GM19043 (cell line): ENCODE measurements around the gene LANCL2.

Experiments used
- ATAC-seq: cut with Tn5 transposase; IDR thresholded peaks from one replicate; pipeline ENCODE4 v1.9.1; 2021; ENCODE audit warnings: low read depth; ENCODE audit not compliant: unreplicated experiment

LANCL2 gene

DNA sequence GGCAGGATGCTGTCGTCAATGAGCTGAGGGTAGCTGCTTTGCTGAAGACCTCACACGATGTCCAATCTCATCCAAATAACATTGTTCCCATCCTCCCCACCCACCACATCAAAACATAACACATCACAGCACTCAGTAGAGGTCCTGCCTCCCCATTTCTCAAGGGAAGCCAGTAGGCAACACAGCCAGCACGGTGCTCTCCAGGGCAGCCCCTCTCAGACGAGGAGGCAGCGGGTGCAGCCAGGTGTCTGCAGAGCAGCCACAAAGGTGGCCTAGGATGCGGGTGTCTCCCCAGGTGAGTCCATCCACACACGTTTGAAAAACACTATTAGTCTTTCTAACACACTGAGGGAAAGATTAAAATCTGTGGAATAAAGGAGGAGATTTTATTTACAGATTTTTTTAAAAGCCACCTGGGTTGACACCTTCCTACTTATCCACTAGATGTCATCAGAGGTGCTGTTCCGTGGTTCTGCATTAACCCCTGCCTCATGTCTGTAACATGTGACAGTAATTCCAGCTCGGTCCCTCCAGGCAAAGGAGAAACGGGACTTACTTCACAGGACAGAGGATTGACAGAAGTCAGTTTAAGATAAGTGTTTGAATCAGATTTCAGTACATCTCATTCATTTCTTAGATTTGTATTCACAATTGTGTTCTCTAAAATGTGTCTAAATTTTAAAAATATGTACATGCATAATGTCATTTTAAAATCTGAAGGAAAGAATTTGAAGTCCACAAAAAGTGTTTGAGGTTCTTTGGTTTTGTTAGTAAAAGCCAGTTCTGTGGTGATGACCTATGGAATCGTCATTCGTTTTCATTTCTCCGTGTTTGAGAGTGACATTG is 68.0 kb downstream of the LANCL2 start:
- ATAC-seq = no peak

- ATAC-seq = no peak
These were observed 70.3 kb downstream of the LANCL2 start for GRCh38 chr7:55435466-55435865.

- no peak for ATAC-seq
These were observed 71.3 kb downstream of the LANCL2 start for GRCh38 chr7:55436457-55436856.

- ATAC-seq = no peak
These were observed 72.2 kb downstream of the LANCL2 start for GRCh38 chr7:55437375-55437774.

DNA sequence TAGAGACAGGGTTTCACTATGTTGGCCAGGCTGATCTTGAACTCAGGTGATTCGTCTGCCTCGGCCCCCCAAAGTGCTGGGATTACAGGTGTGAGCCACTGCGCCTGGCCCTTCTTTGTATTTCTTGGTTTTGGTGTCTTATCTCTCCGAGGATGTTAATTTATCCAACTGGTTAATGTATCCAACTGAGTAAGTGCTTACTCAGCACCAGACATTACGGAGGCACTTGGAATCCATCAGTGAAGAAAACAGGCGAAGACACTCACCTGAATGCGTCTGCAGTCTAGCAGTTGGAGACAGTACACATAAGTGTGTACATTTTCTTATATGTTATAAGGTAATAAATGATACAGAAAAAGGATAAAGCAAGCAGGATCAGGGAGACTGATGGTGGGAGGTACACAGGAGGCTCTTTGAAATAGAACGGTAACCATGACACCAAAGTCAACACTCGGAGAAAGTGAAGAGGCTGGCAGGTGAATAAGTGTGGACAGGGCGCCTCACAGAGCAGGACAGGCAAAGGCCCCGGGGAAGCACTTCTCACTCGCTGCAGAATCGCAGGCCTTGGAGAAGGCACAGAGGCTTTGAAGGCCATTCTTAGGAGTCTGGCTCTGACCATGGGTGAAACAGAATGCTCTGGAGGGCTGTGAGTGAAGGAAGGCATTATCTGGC is 73.1 kb downstream of the LANCL2 start:
- ATAC-seq = no peak

- ATAC-seq = no peak
These were observed 73.8 kb downstream of the LANCL2 start for GRCh38 chr7:55438757-55439525.

GRCh38 chr7:55439627-55440026 is 74.5 kb downstream of the LANCL2 start:
- ATAC-seq = no peak

GRCh38 chr7:55440040-55440690 is 75.0 kb downstream of the LANCL2 start:
- no peak for ATAC-seq

- no peak for ATAC-seq
These were observed 75.9 kb downstream of the LANCL2 start for GRCh38 chr7:55441002-55441401.

- no peak for ATAC-seq
These were observed 76.8 kb downstream of the LANCL2 start for GRCh38 chr7:55441774-55442522.

- no peak for ATAC-seq
These were observed 79.6 kb downstream of the LANCL2 start for GRCh38 chr7:55444786-55445185.

DNA sequence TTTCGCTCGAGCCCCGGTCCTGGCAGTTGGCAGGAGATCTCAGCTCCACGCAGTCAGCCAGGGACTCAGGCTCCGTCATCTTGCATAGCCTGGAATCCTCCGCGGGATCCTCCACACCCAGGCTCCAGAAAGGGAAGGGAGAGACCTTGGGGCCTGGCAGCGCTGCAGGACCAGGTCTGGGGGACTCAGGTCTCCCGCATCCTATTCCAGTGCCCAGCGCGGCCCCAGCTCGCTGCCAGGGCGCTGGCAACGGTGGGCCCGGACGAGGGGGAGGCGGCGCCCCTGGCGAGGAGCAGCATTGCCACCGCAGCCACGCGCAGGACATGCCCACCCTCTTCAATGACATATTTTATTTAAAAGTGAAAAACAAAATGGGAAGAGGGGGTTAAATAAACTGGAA is 83.4 kb downstream of the LANCL2 start:
- ATAC-seq = no peak

DNA sequence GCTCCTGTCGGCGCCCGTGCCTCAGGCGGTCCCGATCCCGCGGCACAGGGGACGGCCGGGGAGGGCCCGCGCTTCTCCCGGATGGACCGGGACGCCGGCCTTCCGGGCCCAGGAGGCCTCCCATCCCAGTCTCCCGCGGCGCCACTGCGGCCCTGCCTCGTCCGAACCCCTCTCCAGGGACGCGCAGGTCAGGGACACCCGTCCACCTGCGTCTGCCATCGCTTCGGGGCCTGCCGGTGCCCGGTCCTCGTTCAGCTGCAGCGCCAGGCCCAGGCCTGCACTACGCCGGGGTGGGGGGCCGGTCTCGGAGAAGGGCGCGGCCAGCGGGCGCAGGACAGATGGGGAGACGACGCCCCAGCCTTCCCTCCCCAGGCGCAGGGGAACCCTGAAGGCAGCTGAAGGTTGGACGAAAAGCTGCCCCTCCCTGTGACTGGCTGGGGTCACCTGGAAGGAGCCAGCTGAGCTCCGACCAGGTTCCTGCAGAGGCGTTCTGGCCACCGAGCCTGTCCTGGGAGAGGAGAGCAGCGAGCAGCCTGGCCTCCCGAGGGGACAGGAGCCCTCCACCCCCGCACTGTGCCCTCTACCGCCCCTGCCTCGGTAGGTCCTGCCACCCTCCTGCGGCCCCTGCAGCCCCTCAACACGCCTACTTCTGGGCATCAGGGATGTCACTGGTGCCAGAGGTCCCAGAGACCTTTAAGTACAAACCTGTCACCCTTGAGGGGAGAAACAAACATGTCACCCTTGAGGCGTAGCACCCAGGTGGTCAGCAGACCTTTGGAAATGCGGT is 84.3 kb downstream of the LANCL2 start:
- no peak for ATAC-seq

GRCh38 chr7:55449992-55450535 is 84.9 kb downstream of the LANCL2 start:
- ATAC-seq = no peak

DNA sequence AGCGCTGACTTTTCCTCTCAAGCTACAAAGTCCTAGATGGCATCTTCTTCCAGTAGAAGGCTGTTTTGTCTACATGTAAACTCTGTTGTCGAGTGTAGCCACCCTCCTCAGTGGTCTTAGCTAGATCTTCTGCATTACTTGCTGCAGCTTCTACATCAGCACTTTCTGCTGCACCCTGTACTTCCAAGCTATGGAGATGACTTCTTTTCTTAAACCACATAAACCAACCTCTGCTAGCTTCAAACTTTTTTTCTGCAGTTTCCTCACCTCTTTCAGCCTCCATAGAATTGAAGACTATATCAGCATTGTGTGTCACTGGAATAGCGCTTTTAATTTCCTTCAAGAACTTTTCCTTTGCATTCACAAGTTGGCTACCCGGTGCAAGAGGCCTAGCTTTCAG is 87.8 kb downstream of the LANCL2 start:
- no peak for ATAC-seq

DNA sequence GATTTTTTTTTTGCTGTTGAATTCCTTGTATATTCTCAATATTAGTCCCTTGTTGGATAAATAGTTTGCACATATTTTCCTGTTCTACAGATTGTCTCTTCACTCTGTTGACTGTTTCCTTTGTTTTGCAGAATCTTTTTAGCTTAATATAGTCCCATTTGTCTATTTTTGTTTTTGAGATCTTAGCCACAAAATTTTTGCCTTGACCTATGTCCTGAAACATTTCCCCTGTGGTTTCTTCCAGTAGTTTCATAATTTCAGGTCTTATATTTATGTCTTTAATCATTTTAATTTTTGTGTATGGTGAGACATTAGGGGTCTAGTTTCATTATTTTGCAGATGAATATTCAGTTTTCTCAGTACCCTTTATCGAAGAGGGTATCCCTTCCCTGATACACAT is 92.7 kb downstream of the LANCL2 start:
- ATAC-seq = no peak

GRCh38 chr7:55458351-55458750 is 93.2 kb downstream of the LANCL2 start:
- no peak for ATAC-seq

- no peak for ATAC-seq
These were observed 98.6 kb downstream of the LANCL2 start for GRCh38 chr7:55463686-55464262.

GRCh38 chr7:55464422-55464821 is 99.3 kb downstream of the LANCL2 start:
- ATAC-seq = no peak
